Erythroblast (primary cell): ENCODE measurements around the gene THBS2.
"Not testable (repeated sequence)": the region's sequence is repeated elsewhere in the genome, so short reads cannot be mapped to it uniquely, and the experiment has no call there.

Source experiments
- DNase-seq, 2 experiments: peaks; one replicate each; lab custom pipeline; 2025; lab: John Stamatoyannopoulos, UW
- GATA1 ChIP-seq: IDR thresholded peaks from 2 replicates; pipeline ENCODE4 v1.6.1; 2011; ENCODE audit warnings: low read depth, mild to moderate bottlenecking, control low read depth, low read length, moderate library complexity
- POLR2A ChIP-seq: IDR thresholded peaks from 2 replicates; pipeline ENCODE4 v1.6.1; 2011; ENCODE audit warnings: mild to moderate bottlenecking, low read length

THBS2 gene

DNA sequence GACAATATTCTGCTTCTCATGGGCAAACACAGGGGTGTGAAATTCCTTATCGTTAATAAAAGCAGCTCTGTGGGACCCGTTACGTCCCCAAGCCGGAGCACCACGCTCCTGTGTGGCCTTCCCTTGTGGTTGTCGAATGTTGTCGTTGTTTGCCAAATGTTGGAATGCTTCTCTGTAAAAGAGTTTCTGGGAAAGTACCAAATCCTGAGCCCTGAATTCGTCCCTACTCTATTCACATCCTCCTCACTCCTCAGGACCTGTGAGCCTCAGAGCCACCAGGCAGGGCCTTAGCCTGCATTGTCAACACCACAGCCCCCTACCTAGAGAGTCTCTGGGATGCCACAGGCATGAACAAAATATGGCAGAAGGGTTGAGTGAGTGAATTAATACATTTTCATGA lies 64.0 kb downstream of the THBS2 start:
- no peak for TF ChIP-seq GATA1
- TF ChIP-seq POLR2A, result no peak
- no peak for DNase-seq

DNA sequence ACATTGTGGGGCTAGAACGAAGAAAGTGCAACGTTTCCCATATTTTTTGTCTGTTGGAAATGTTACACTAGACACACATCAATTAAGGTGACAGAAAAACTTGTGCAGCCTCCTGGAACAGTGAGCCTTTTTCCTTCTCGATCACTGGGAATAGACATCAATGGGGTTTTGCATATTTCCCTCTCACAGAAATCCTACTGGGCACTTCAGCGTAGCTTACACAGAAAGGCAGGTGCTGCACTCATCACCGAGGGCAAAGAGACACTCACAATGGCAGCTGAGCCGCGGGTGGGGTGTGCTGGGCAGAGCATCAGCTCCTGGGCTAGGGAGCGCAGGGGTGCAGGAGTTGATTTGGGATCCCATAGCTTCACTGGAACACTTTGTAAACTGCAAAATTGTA lies 64.5 kb downstream of the THBS2 start:
- no peak for TF ChIP-seq GATA1
- no peak for TF ChIP-seq POLR2A
- DNase-seq, result no peak

DNA sequence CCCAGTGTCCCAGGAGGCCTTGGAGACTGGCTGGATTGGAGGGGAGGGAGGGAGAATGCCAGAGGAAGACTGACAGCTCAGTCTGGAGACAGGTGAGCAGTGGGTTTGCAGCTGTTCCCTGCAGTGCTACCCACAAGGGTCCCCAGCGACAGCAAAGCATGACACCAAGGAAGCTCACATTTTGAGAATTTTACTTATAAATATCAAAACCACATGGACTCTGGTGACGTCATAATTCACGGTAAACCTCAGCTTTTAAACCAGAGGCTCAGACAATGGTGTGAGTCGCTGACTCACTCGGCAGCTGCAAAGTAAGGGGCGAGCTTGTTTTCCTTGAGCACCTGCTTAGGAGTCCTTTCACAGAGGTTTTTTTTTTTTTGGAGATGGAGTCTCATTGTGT lies 65.2 kb downstream of the THBS2 start:
- DNase-seq, result no peak
- TF ChIP-seq GATA1 (no peak), POLR2A (no peak)

DNA sequence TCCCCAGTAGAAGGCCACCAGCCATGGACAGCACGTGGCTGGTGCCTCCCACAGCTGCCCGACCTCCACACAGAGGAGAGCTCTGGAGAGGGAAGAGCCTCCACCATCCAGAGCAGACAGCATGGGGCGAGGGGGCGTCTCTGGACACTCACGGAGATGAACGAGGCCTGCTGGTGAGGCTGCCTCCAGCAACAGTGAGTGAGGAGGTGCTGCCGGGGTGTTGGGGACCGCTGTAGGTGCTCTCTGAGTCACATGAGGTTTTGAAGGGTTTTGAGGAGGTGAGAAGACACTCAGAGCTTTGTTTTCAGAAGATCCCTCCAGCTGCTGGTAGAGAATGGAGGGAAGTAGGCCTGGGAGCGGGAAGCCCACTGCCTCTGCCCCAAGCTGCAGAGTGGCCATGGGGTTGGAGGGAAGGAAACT lies 65.6 kb downstream of the THBS2 start:
- TF ChIP-seq POLR2A (no peak), GATA1 (no peak)
- DNase-seq, result no peak

DNA sequence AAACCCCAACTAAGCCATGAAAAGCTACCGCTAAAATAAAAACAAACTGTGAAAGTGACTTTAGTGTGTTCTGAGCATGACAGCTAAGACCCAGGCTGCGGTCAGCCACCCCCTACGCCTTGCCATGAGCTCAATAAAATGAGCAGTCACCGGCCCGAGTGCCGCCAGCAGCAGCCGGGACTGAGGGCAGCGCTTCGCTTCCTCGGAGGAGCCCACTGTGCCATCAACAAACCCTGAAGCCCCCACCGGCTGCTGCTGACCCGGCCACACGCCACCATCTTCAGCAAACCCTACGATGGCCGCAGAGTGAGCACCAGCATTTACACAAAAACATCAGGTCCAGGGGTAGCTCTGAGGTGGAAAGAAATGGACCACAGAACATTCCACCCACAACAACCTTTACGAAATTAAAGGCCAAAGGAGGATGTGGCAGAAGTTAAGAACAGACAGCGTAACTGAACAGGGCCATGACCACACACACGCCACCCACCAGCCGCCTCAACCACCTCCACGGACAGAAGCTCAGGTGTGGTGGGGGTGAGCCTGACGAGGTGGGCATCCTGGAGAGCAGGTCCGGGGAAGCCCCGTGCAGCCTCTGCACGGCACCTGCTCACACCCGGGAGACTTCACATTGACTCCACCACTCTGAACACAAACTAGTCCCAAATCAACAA lies 67.0 kb downstream of the THBS2 start:
- DNase-seq, result no peak
- TF ChIP-seq POLR2A (no peak), GATA1 (no peak)

DNA sequence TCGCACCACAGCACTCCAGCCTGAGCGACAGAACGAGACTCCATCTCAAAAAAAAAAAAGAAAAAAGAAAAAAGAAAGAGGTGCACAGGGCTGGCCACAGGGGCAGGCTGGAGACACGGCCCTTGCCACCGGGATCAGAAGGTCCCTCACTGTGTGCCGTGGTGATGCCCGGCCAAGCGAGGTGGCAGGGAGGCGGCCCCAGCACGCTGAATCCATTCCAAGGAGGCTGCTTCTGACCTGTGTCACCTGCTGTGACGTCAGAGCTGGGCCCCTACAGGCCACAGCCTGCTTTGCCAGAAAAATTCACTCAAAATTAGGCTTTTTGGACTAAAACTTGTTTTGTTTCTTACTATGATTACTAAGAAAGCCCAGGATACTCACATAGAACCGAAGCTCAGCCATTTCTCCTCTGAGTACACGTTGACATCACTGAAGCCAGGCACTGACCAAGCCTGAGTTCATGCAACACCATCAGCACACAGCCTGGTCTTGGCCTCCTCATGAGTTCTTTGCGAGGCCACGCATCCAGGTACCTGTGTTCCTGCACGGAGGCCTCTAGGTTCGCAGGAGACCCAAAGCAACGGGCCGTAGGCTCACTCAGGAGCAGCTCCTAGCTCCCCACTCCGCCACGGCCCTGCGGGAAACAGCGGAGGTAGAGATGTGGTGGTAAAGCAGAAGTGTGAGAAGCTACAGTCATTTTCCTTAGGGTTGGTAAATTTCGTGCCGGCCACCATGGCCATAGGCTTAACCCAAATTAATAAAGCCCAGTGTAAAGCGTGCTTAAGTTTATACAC lies 67.8 kb downstream of the THBS2 start:
- no peak for TF ChIP-seq POLR2A
- no peak for TF ChIP-seq GATA1
- no peak for DNase-seq

DNA sequence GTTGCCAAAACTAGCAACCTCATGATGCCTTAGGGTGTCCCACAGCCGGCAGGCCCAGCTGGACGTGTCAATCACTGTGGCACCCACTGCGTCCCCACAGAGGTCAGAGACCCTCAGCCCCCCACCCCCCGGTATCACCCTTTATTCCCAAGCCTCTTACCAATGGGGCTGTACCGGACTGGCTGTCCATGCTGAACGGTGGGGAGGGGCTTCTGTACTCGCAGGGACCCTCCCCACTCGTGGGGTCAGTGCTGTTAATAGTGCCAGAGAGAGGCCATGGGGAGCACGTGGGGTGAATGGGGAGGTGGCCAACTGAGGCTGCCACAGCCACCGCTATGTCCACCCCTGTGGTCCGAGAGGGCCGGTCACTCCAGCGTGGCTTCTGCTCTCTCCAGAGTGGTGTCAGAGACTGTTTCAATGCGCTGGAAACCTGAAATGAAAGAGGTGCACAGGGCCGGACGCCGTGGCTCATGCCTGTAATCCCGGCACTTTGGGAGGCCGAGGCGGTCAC lies 68.6 kb downstream of the THBS2 start:
- TF ChIP-seq POLR2A, result no peak
- TF ChIP-seq GATA1, result no peak
- no peak for DNase-seq

DNA sequence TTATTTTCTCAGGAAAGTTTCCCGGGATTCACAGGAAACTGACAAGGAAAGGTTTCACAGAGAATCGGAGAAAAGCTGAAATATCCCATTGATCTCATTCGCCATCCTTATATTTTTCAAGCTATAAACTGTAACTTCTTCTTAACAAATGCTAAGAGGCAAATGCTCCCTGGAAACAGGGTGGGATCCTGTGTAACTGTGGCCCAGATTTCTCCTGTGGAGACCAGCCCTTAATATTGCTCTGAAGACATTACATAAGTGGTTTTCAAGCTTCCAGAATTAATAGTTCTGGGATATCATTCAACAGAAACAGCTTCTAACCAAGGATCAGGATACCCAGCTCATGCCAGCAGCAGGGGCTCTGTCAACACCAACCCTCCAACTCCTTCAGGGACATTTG lies 69.2 kb downstream of the THBS2 start:
- DNase-seq, result no peak
- no peak for TF ChIP-seq POLR2A

DNA sequence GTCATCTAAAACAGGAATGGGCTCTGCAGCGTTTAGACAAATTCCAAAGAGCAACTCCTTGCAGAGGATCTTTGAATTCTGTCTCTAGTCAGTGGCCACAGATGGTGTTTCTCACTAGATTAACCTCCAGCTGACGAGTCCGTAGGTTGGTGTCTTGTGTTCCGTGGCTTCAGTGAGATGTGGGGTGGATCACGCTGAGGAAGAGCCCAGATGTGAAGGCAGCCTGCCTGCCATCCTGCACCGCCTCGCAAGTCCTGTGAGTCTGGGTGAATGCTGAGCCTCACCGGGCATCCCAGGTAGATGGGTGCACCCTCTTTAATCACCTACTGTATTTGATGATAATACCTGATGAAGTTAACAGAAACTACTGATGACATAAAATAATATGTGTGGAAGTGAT lies 70.4 kb downstream of the THBS2 start:
- no peak for TF ChIP-seq POLR2A
- no peak for TF ChIP-seq GATA1
- DNase-seq, result no peak

DNA sequence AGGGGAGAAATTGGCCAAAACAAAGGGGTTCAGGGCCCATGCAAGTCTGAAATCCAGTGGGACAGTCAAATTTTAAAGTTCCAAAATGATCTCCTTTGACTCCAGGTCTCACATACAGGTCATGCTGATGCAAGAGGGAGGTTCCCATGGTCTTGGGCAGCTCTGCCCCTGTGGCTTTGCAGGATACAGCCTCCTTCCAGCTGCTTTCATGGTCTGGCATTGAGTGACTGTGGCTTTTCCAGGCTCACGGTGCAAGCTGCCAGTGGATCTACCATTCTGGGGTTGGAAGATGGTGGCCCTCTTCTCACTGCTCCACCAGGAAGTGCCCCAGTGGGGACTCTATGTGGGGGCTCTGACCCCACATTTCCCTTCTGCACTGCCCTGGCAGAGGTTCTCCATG lies 73.8 kb downstream of the THBS2 start:
- DNase-seq, result not testable (repeated sequence)

DNA sequence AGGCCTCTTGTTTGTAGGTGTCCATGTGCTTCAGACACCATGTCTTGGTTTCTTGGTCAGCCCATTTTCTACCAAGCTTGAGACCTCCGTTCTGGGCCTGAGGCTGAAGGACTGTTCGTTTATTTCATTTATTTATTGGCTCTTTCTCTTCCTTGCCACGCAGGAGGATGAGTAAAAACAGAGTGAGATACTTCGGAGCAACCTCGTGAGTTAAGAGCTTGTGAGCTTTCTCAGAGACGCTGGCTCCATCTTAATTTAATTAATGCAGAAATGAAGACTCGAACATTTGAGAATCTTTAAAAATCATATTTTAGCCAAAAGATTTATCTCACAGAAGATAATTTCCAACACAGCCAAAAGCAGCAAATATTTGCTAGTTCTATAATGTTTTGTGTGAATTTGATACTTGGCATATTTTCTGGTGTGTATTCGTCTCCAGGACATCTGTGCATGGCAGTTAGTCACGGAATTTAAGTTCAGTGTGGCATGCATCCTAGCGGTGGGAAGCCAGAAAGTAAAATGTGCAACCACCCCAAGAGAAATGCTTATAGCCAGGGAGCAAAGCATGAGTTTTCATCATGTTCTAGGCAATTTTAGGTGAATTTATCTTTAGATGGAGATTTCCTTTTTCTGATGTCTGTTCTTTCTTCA lies 76.0 kb downstream of the THBS2 start:
- no peak for DNase-seq
- TF ChIP-seq POLR2A, result no peak
- TF ChIP-seq GATA1, result no peak

DNA sequence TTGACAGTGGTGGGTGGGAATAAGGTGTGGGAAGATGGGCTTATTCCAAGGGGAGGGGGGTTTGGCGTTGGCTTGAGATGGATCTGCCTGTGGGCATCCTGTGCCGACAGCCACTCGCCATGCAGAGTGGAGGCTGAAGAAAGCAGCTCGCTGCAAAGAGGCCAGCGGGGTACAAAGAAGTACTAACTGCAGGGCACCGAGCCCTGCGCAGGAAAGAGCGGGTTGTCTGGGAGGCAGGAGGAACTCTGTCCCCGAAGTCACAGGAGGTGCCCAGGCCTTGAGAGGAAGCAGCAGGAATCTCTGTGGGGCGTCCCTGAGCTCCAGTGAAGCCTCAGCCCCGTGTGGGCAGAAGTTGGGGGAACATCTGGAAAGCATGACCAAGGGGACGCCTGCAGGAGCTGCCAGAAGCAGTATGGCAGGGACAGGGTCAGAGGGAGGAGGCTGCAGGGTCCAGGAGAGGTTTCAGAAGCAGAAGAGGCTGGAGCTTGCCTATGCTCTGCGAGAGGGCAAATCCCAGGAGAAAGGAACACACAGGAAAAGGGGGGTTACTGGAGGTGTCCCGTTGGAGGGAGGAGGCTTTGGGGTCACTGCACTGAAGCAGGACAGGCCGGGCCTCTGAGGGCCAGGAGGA lies 77.2 kb downstream of the THBS2 start:
- no peak for DNase-seq
- TF ChIP-seq GATA1 (no peak), POLR2A (no peak)

DNA sequence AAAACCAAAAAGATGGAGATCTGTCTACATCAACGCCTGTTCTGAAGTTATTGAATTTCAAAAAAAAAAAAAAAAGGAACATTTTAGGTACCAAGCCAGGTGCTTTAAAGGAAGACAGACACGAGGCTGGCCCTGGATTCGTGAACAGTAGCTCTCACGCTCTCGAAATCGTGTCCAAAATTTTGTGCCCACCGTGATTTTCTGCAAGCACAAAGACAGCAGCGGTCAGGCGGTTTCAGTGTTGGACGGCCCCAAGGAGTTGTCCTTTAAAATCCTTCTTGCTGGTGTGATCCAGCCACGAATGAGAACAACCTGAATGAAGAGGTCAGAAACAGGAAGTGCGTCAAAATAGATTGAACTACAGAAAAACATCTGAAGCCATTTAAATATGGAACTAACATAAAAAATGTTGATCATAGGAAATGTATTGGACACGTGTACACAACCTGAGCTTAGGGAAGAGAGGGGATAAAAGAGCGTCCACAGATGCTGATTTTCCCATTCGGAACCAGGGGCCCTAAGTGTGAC lies 78.2 kb downstream of the THBS2 start:
- TF ChIP-seq POLR2A (no peak), GATA1 (no peak)
- DNase-seq, result no peak
